ENCODE measurements around the gene SERPINA1. TPM values are rescaled to one million over a fixed set of nuclear protein-coding genes. Genes with fewer than 3 reads are reported as not detected.

SERPINA1 gene
- total and polyA plus RNA-seq, 7 experiments from 2014 or later, result 0.44 to 300 (median 0.68) TPM

DNA sequence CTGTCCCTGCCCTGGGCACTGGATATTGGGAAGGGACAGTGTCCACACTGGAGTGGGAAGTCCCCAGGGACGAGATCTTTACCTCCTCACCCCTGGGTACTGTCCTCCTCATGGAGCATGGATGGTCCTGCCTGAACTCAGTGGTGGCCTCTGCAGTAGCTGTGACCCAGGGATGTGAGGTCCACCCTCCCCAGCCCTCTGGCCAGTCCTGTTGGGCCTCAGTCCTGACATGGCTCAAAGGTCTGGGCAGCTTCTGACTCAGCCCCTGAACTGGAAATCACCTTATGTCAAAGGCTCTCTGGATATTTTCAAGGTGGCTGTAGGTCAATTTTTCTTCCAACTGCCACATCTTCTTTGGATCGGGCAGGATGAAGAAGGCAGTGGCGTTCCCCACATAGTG is 24.4 kb downstream of the SERPINA1 start:
- no peaks in the 10 kb centered on the region for H3K36me3 ChIP-seq (ENCODE audit: control insufficient read depth in 2 of 3, insufficient read depth in 3 of 3, low read length in 3 of 3)
- CTCF ChIA-PET, result interaction anchor here (0.6 kb wide), 1 partner anchor 1195 kb away, joined by 3 read pairs; no protein-coding TSS in a partner anchor
- Mint-ChIP-seq H3K9me3 (no peaks in the 10 kb centered on the region), H3K4me3 (no peak overlapping the region), H3K36me3 (no peaks in the 10 kb centered on the region), H3K27ac (no peak overlapping the region), H3K27me3 (peaks cover 3 to 34% (median 17%) of the 10 kb centered on the region in 5 donors), H3K4me1 (no peaks in the 10 kb centered on the region)
- POLR2A ChIA-PET, result no interaction called here
- no peaks in the 10 kb centered on the region for H3K9me3 ChIP-seq (ENCODE audit: control insufficient read depth in 2 of 3, low read length in 3 of 3)
- peak; percentile 12 for ATAC-seq
- no peaks in the 10 kb centered on the region for H3K27me3 ChIP-seq (ENCODE audit: control insufficient read depth in 2 of 2, insufficient read depth in 2 of 2, low read length in 2 of 2)
- no peak overlapping the region for H3K27ac ChIP-seq (ENCODE audit: low read depth, low read length)
- intact Hi-C loops (cut with micrococcal nuclease), result no loop called here
- H3K4me3 ChIP-seq (ENCODE audit: low read length), result no peak overlapping the region
- no peaks in the 10 kb centered on the region for H3K4me1 ChIP-seq (ENCODE audit: control insufficient read depth in 2 of 2, insufficient read depth in 2 of 2, low read length in 2 of 2)
- DNase-seq, result no peak

DNA sequence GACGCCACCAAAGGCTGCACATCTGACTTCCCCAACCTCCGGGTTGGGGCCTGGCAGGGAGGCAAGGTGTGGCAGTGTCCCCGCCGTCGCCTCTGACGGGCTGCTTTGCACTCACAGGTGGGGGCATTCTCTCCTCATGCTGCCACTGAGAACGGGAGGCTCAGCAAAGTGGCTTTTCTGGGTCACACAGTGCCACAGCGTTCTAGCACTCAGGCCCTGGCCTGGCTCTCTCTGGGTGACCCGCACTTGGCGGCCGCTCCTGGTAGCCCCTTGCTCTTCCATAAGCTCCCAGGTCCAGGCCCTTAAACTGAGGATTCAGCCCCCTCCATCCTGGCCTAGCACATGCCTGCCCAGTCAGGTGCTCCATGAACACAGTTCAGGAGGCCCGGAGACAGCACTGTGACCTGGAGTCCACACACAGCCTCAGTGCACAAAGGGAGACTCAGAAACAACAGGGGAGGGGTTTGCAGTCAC is 25.2 kb downstream of the SERPINA1 start:
- CTCF ChIA-PET, result no interaction called here
- Histone ChIP-seq H3K4me3 (ENCODE audit: low read length) (no peak overlapping the region), H3K4me1 (ENCODE audit: control insufficient read depth in 2 of 2, insufficient read depth in 2 of 2, low read length in 2 of 2) (no peaks in the 10 kb centered on the region), H3K27me3 (ENCODE audit: control insufficient read depth in 2 of 2, insufficient read depth in 2 of 2, low read length in 2 of 2) (no peaks in the 10 kb centered on the region), H3K27ac (ENCODE audit: low read depth, low read length) (no peak overlapping the region), H3K9me3 (ENCODE audit: control insufficient read depth in 2 of 3, low read length in 3 of 3) (no peaks in the 10 kb centered on the region), H3K36me3 (ENCODE audit: control insufficient read depth in 2 of 3, insufficient read depth in 3 of 3, low read length in 3 of 3) (no peaks in the 10 kb centered on the region)
- POLR2A ChIA-PET, result no interaction called here
- Mint-ChIP-seq H3K36me3 (no peaks in the 10 kb centered on the region), H3K4me3 (no peak overlapping the region), H3K27me3 (peaks cover 8 to 39% (median 20%) of the 10 kb centered on the region in 5 donors), H3K4me1 (no peaks in the 10 kb centered on the region), H3K9me3 (no peaks in the 10 kb centered on the region), H3K27ac (no peak overlapping the region)
- no peak for DNase-seq
- intact Hi-C loops (cut with micrococcal nuclease), result loop anchor here in 1 of 2 donors (1.0 kb wide), 1 partner anchor 15 kb away; no protein-coding TSS in a partner anchor
- ATAC-seq, result no peak

GRCh38 chr14:94362614-94363133 is 25.7 kb downstream of the SERPINA1 start:
- POLR2A ChIA-PET, result no interaction called here

GRCh38 chr14:94361682-94362081 is 26.7 kb downstream of the SERPINA1 start:
- H3K9me3 Mint-ChIP-seq, result peaks cover 0 to under 1% (median 0%) of the 10 kb centered on the region in 11 donors
- H3K4me1 Mint-ChIP-seq, result no peaks in the 10 kb centered on the region
- H3K27ac Mint-ChIP-seq, result no peak overlapping the region
- H3K4me1 ChIP-seq (ENCODE audit: control insufficient read depth in 2 of 2, insufficient read depth in 2 of 2, low read length in 2 of 2), result no peaks in the 10 kb centered on the region
- H3K4me3 ChIP-seq (ENCODE audit: low read length), result no peak overlapping the region
- intact Hi-C loops (cut with micrococcal nuclease), result no loop called here
- peaks cover 14 to 47% (median 27%) of the 10 kb centered on the region in 5 donors for H3K27me3 Mint-ChIP-seq
- H3K9me3 ChIP-seq (ENCODE audit: control insufficient read depth in 2 of 3, low read length in 3 of 3), result no peaks in the 10 kb centered on the region
- peaks cover 0 to 1% (median 0%) of the 10 kb centered on the region in 5 donors for H3K36me3 Mint-ChIP-seq
- CTCF ChIA-PET, result no interaction called here
- no peak overlapping the region for H3K4me3 Mint-ChIP-seq
- no peaks in the 10 kb centered on the region for H3K27me3 ChIP-seq (ENCODE audit: control insufficient read depth in 2 of 2, insufficient read depth in 2 of 2, low read length in 2 of 2)
- no peaks in the 10 kb centered on the region for H3K36me3 ChIP-seq (ENCODE audit: control insufficient read depth in 2 of 3, insufficient read depth in 3 of 3, low read length in 3 of 3)
- POLR2A ChIA-PET, result no interaction called here
- no peak overlapping the region for H3K27ac ChIP-seq (ENCODE audit: low read depth, low read length)
- ATAC-seq (no peak), DNase-seq (no peak)

More at GRCh38 chr14:94362614-94363133, 25.7 kb downstream of the SERPINA1 start:
- Histone ChIP-seq H3K4me1 (ENCODE audit: control insufficient read depth in 2 of 2, insufficient read depth in 2 of 2, low read length in 2 of 2) (no peaks in the 10 kb centered on the region), H3K4me3 (ENCODE audit: low read length) (no peak overlapping the region), H3K36me3 (ENCODE audit: control insufficient read depth in 2 of 3, insufficient read depth in 3 of 3, low read length in 3 of 3) (no peaks in the 10 kb centered on the region), H3K9me3 (ENCODE audit: control insufficient read depth in 2 of 3, low read length in 3 of 3) (no peaks in the 10 kb centered on the region), H3K27ac (ENCODE audit: low read depth, low read length) (no peak overlapping the region), H3K27me3 (ENCODE audit: control insufficient read depth in 2 of 2, insufficient read depth in 2 of 2, low read length in 2 of 2) (no peaks in the 10 kb centered on the region)
- Mint-ChIP-seq H3K4me3 (no peak overlapping the region), H3K9me3 (no peaks in the 10 kb centered on the region), H3K36me3 (no peaks in the 10 kb centered on the region), H3K27ac (peak overlapping the region in 1 of 9 donors; percentile 23), H3K4me1 (no peaks in the 10 kb centered on the region), H3K27me3 (peaks cover 13 to 45% (median 24%) of the 10 kb centered on the region in 5 donors)
- ATAC-seq (no peak), DNase-seq (no peak)
- intact Hi-C loops (cut with micrococcal nuclease), result loop anchor here in 1 of 2 donors (1.0 kb wide), 1 partner anchor 16 kb away; no protein-coding TSS in a partner anchor
- CTCF ChIA-PET, result no interaction called here

- peaks cover 0 to 6% (median 0%) of the 10 kb centered on the region in 5 donors for H3K36me3 Mint-ChIP-seq
- ATAC-seq, result no peak
- ChIA-PET CTCF (no interaction called here), POLR2A (no interaction called here)
- Histone ChIP-seq H3K4me3 (ENCODE audit: low read length) (no peak overlapping the region), H3K27ac (ENCODE audit: low read depth, low read length) (no peak overlapping the region), H3K36me3 (ENCODE audit: control insufficient read depth in 2 of 3, insufficient read depth in 3 of 3, low read length in 3 of 3) (no peaks in the 10 kb centered on the region), H3K27me3 (ENCODE audit: control insufficient read depth in 2 of 2, insufficient read depth in 2 of 2, low read length in 2 of 2) (no peaks in the 10 kb centered on the region), H3K9me3 (ENCODE audit: control insufficient read depth in 2 of 3, low read length in 3 of 3) (no peaks in the 10 kb centered on the region), H3K4me1 (ENCODE audit: control insufficient read depth in 2 of 2, insufficient read depth in 2 of 2, low read length in 2 of 2) (no peaks in the 10 kb centered on the region)
- peaks cover 19 to 53% (median 32%) of the 10 kb centered on the region in 5 donors for H3K27me3 Mint-ChIP-seq
- no peak overlapping the region for H3K27ac Mint-ChIP-seq
- DNase-seq, result no peak
- intact Hi-C loops (cut with micrococcal nuclease), result no loop called here
- H3K4me3 Mint-ChIP-seq, result no peak overlapping the region
- H3K9me3 Mint-ChIP-seq, result peaks cover 0 to 5% (median 0%) of the 10 kb centered on the region in 11 donors
- no peaks in the 10 kb centered on the region for H3K4me1 Mint-ChIP-seq
Observed at GRCh38 chr14:94360945-94361565, 27.3 kb downstream of the SERPINA1 start.

- CTCF ChIA-PET, result interaction anchor here (0.6 kb wide), 1 partner anchor 417 kb away, joined by 3 read pairs; no protein-coding TSS in a partner anchor
- H3K4me3 Mint-ChIP-seq, result no peak overlapping the region
Observed at GRCh38 chr14:94357166-94357565, 31.2 kb downstream of the SERPINA1 start.

More at GRCh38 chr14:94357166-94357565, 31.2 kb downstream of the SERPINA1 start:
- Histone ChIP-seq H3K27me3 (ENCODE audit: control insufficient read depth in 2 of 2, insufficient read depth in 2 of 2, low read length in 2 of 2) (no peaks in the 10 kb centered on the region), H3K4me1 (ENCODE audit: control insufficient read depth in 2 of 2, insufficient read depth in 2 of 2, low read length in 2 of 2) (no peaks in the 10 kb centered on the region), H3K27ac (ENCODE audit: low read depth, low read length) (no peak overlapping the region), H3K9me3 (ENCODE audit: control insufficient read depth in 2 of 3, low read length in 3 of 3) (no peaks in the 10 kb centered on the region), H3K36me3 (ENCODE audit: control insufficient read depth in 2 of 3, insufficient read depth in 3 of 3, low read length in 3 of 3) (no peaks in the 10 kb centered on the region), H3K4me3 (ENCODE audit: low read length) (no peak overlapping the region)
- POLR2A ChIA-PET, result no interaction called here
- no peak for DNase-seq
- H3K27ac Mint-ChIP-seq, result no peak overlapping the region
- peaks cover 0 to 11% (median 3%) of the 10 kb centered on the region in 11 donors for H3K9me3 Mint-ChIP-seq
- intact Hi-C loops (cut with micrococcal nuclease), result no loop called here
- no peaks in the 10 kb centered on the region for H3K4me1 Mint-ChIP-seq
- no peak for ATAC-seq
- H3K27me3 Mint-ChIP-seq, result peaks cover 23 to 58% (median 34%) of the 10 kb centered on the region in 5 donors
- peaks cover 0 to 6% (median 0%) of the 10 kb centered on the region in 5 donors for H3K36me3 Mint-ChIP-seq

Data from naive thymus-derived CD4-positive, alpha-beta T cell (primary cell).